ENCODE results near the gene HSPA2. TPM values are rescaled to one million over a fixed set of nuclear protein-coding genes. Genes with fewer than 3 reads are reported as not detected.

HSPA2 gene
- total and polyA plus RNA-seq, 2 experiments from 2014 or later: 28.9 to 31.4 TPM

- Histone ChIP-seq H2AFZ (no peak overlapping the region), H3K27ac (no peak overlapping the region), H3K36me3 (ENCODE audit: low read depth) (peaks cover 57% of the 10 kb centered on the region), H3K4me3 (no peak overlapping the region), H3K4me2 (ENCODE audit: unreplicated experiment) (no peak overlapping the region), H3K79me2 (ENCODE audit: insufficient read depth) (peaks cover 100% of the 10 kb centered on the region), H3K4me1 (ENCODE audit: insufficient read depth) (no peaks in the 10 kb centered on the region), H3F3A (ENCODE audit: insufficient read depth) (peaks cover 29% of the 10 kb centered on the region; the same call in 1 of the 2 replicates), H4K20me1 (ENCODE audit: insufficient read depth) (peaks cover 24% of the 10 kb centered on the region), H3K9me2 (ENCODE audit: insufficient read depth) (no peaks in the 10 kb centered on the region), H3K9ac (no peak overlapping the region), H3K27me3 (replicated peaks; ENCODE audit: insufficient read depth) (no peaks in the 10 kb centered on the region), H3K9me3 (ENCODE audit: low read depth) (no peaks in the 10 kb centered on the region)
- 92% methylated on average over 9 of the region's 9 CpGs for WGBS, 2 experiments (ENCODE audit: low coverage in 1 of 2, low lambda C conversion rate in 2 of 2, missing lambda C conversion rate in 2 of 2)
- in situ Hi-C loops (cut with MboI): no loop called here
- no peak for DNase-seq
- no peak for TF ChIP-seq EZH2phosphoT487 (IDR thresholded peaks at IDR 0.05; ENCODE audit: insufficient read depth, low read depth)
- no peak for TF ChIP-seq EZH2 (IDR thresholded peaks at IDR 0.05; ENCODE audit: insufficient read depth, poor library complexity, severe bottlenecking)
Measured at GRCh38 chr14:64522591-64523355, 17.8 kb upstream of the HSPA2 start.

DNA sequence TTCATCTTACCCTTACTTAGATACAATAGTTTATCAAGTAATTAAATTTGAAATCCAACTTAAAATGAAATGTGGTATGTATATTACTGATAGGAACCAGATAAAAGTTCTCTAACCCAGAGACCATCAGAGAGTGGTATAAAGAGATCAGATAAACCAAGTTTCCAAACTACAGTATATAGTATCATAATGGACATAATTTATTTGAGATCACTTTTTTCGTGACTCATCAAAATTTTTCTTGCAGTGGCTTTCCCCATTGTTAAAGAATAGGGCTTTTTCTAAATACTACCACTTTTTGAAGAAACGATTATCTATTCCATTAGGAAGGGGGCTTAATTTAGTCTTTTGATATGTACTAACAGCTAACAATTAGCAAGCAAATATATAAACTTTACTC lies 15.2 kb upstream of the HSPA2 start:
- Histone ChIP-seq H3K4me2 (ENCODE audit: unreplicated experiment) (no peak overlapping the region), H3F3A (ENCODE audit: insufficient read depth) (peaks cover 29% of the 10 kb centered on the region; the same call in 1 of the 2 replicates), H4K20me1 (ENCODE audit: insufficient read depth) (peaks cover 17% of the 10 kb centered on the region; the same call in 1 of the 2 replicates), H3K4me1 (ENCODE audit: insufficient read depth) (peaks cover 9% of the 10 kb centered on the region; the same call in 1 of the 2 replicates), H3K9ac (no peak overlapping the region), H3K36me3 (ENCODE audit: low read depth) (peaks cover 62% of the 10 kb centered on the region), H2AFZ (no peak overlapping the region), H3K27ac (no peak overlapping the region), H3K4me3 (no peak overlapping the region), H3K9me2 (ENCODE audit: insufficient read depth) (no peaks in the 10 kb centered on the region), H3K9me3 (ENCODE audit: low read depth) (no peaks in the 10 kb centered on the region), H3K79me2 (ENCODE audit: insufficient read depth) (peaks cover 99% of the 10 kb centered on the region), H3K27me3 (replicated peaks; ENCODE audit: insufficient read depth) (no peaks in the 10 kb centered on the region)
- WGBS, 2 experiments (ENCODE audit: low coverage in 1 of 2, low lambda C conversion rate in 2 of 2, missing lambda C conversion rate in 2 of 2): 78 to 82% methylated on average over 2 of the region's 2 CpGs
- no peak for TF ChIP-seq EZH2phosphoT487 (IDR thresholded peaks at IDR 0.05; ENCODE audit: insufficient read depth, low read depth)
- TF ChIP-seq EZH2 (IDR thresholded peaks at IDR 0.05; ENCODE audit: insufficient read depth, poor library complexity, severe bottlenecking): no peak
- in situ Hi-C loops (cut with MboI): no loop called here
- DNase-seq: no peak

GRCh38 chr14:64531567-64531966 lies 9.0 kb upstream of the HSPA2 start:
- Histone ChIP-seq H3K4me3 (no peak overlapping the region), H3K79me2 (ENCODE audit: insufficient read depth) (peaks cover 37% of the 10 kb centered on the region), H3K4me1 (ENCODE audit: insufficient read depth) (peaks cover 17% of the 10 kb centered on the region), H2AFZ (no peak overlapping the region), H3K4me2 (ENCODE audit: unreplicated experiment) (no peak overlapping the region), H3K9me2 (ENCODE audit: insufficient read depth) (no peaks in the 10 kb centered on the region), H3K27me3 (replicated peaks; ENCODE audit: insufficient read depth) (no peaks in the 10 kb centered on the region), H3K9ac (no peak overlapping the region), H3K36me3 (ENCODE audit: low read depth) (peaks cover 16% of the 10 kb centered on the region; the same call in 1 of the 2 replicates), H3K27ac (no peak overlapping the region), H4K20me1 (ENCODE audit: insufficient read depth) (no peaks in the 10 kb centered on the region), H3K9me3 (ENCODE audit: low read depth) (no peaks in the 10 kb centered on the region), H3F3A (ENCODE audit: insufficient read depth) (peaks cover 43% of the 10 kb centered on the region)
- no peak for DNase-seq
- in situ Hi-C loops (cut with MboI): no loop called here
- no peak for TF ChIP-seq EZH2phosphoT487 (IDR thresholded peaks at IDR 0.05; ENCODE audit: insufficient read depth, low read depth)
- TF ChIP-seq EZH2 (IDR thresholded peaks at IDR 0.05; ENCODE audit: insufficient read depth, poor library complexity, severe bottlenecking): no peak
- WGBS, 2 experiments (ENCODE audit: low coverage in 1 of 2, low lambda C conversion rate in 2 of 2, missing lambda C conversion rate in 2 of 2): 94 to 96% methylated on average over 2 of the region's 2 CpGs

DNA sequence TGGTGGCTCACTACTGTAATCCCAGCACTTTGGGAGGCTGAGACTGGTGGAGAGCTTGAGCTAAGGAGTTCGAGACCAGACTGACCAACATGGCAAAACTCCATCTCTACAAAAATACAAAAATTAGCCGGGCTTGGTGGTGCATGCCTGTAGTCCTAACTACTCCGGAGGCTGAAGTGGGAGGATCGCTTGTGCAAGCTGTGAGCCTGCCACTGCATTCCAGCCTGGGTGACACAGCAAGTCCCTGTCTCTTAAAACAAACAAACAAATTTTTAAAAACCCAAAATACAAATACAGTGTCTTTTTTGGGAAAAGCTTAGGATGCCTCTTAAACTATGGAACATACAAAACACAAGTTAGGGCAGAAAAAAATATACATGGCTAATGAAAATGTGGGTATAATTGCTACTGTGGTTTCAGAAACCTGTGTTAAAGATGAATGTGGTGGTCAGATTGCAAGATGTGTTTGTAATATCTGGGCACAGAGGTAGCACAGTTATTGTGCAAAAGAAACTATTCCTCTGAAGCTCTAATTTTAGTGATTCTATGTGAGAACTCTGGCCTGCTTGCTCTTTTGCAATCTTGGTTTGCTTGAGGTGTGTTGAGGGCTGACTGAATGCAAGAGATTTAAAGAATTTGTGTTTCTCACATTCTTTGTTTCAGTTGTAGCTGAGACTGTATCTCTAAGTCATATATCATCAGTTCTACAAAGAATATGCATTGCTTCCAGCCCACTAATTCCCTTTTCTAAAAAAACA lies 3.9 kb upstream of the HSPA2 start:
- no peak for TF ChIP-seq EZH2phosphoT487 (IDR thresholded peaks at IDR 0.05; ENCODE audit: insufficient read depth, low read depth)
- TF ChIP-seq EZH2 (IDR thresholded peaks at IDR 0.05; ENCODE audit: insufficient read depth, poor library complexity, severe bottlenecking): no peak
- Histone ChIP-seq H3K4me1 (ENCODE audit: insufficient read depth) (peaks cover 22% of the 10 kb centered on the region), H3K9me3 (ENCODE audit: low read depth) (no peaks in the 10 kb centered on the region), H3K27ac (peak overlapping the region; percentile 58), H3K4me3 (no peak overlapping the region), H2AFZ (no peak overlapping the region), H3K4me2 (ENCODE audit: unreplicated experiment) (peak overlapping the region; percentile 29), H4K20me1 (ENCODE audit: insufficient read depth) (no peaks in the 10 kb centered on the region), H3K36me3 (ENCODE audit: low read depth) (no peaks in the 10 kb centered on the region), H3K79me2 (ENCODE audit: insufficient read depth) (0 out of 2 replicates have a peak, but pooled peaks cover 5% of the 10 kb centered on the region), H3K9ac (peak overlapping the region; percentile 25; the same call in 1 of the 2 replicates), H3K9me2 (ENCODE audit: insufficient read depth) (no peaks in the 10 kb centered on the region), H3K27me3 (replicated peaks; ENCODE audit: insufficient read depth) (no peaks in the 10 kb centered on the region), H3F3A (ENCODE audit: insufficient read depth) (peaks cover 69% of the 10 kb centered on the region)
- peak; percentile 65 for DNase-seq
- 57 to 62% methylated on average over 4 of the region's 4 CpGs for WGBS, 2 experiments (ENCODE audit: low coverage in 1 of 2, low lambda C conversion rate in 2 of 2, missing lambda C conversion rate in 2 of 2)
- in situ Hi-C loops (cut with MboI): no loop called here

Data from GM23248 (cell line).